ENCODE results near the gene NKAP.
"Not testable (repeated sequence)": the region's sequence is repeated elsewhere in the genome, so short reads cannot be mapped to it uniquely, and the experiment has no call there.

The NKAP gene

GRCh38 chrX:119943185-119943988 lies at the start of gene NKAP:
Gene NKAP (minus strand): TSS chrX:119943751. CDS start chrX:119943605, 146 bp downstream.
- DNase-seq: peak; percentile 52

- DNase-seq: no peak
Observed at GRCh38 chrX:119991005-119991787, 47.6 kb upstream of the NKAP start.

- DNase-seq: no peak
Observed at GRCh38 chrX:119990556-119991004, 47.0 kb upstream of the NKAP start.

GRCh38 chrX:119989905-119990555 lies 46.5 kb upstream of the NKAP start:
- no peak for DNase-seq

- DNase-seq: no peak
Observed at GRCh38 chrX:119986203-119986602, 42.7 kb upstream of the NKAP start.

- no peak for DNase-seq
Observed at GRCh38 chrX:119984652-119985051, 41.1 kb upstream of the NKAP start.

GRCh38 chrX:119983494-119983893 lies 39.9 kb upstream of the NKAP start:
- DNase-seq: no peak

- DNase-seq: no peak
Observed at GRCh38 chrX:119982145-119982544, 38.6 kb upstream of the NKAP start.

GRCh38 chrX:119981286-119982070 lies 37.9 kb upstream of the NKAP start:
- DNase-seq: no peak

- not testable (repeated sequence) for DNase-seq
Observed at GRCh38 chrX:119977172-119977571, 33.6 kb upstream of the NKAP start.

- DNase-seq: no peak
Observed at GRCh38 chrX:119971184-119971583, 27.6 kb upstream of the NKAP start.

GRCh38 chrX:119970574-119970973 lies 27.0 kb upstream of the NKAP start:
- no peak for DNase-seq

GRCh38 chrX:119966837-119967236 lies 23.3 kb upstream of the NKAP start:
- DNase-seq: not testable (repeated sequence)

GRCh38 chrX:119960625-119961024 lies 17.1 kb upstream of the NKAP start:
- no peak for DNase-seq

- not testable (repeated sequence) for DNase-seq
Observed at GRCh38 chrX:119955807-119956570, 12.4 kb upstream of the NKAP start.

GRCh38 chrX:119954374-119954773 lies 10.8 kb upstream of the NKAP start:
- DNase-seq: no peak

GRCh38 chrX:119948381-119948780 lies 4.8 kb upstream of the NKAP start:
- DNase-seq: no peak

GRCh38 chrX:119945481-119945880 lies 1.9 kb upstream of the NKAP start:
- no peak for DNase-seq

GRCh38 chrX:119942831-119943184 lies 743 bp downstream of the NKAP start:
- no peak for DNase-seq

GRCh38 chrX:119942173-119942819 lies 1.3 kb downstream of the NKAP start:
- no peak for DNase-seq

- no peak for DNase-seq
Observed at GRCh38 chrX:119941336-119941735, 2.2 kb downstream of the NKAP start.
